AG04450 (cell line): ENCODE data around the gene OR8S1. TPM values are rescaled to one million over a fixed set of nuclear protein-coding genes. Genes with fewer than 3 reads are reported as not detected.

Source experiments
- CTCF ChIA-PET: fragments of 300-600, 350-600 bp; formaldehyde crosslinking; extraction: SDS; loops from one replicate; lab custom pipeline; 2022; ENCODE audit warnings: antibody characterized with exemption, inconsistent platforms; lab: Charles Lee
- POLR2A ChIA-PET: fragments of 350-600 bp; formaldehyde crosslinking; extraction: SDS; loops from one replicate; lab custom pipeline; 2021; ENCODE audit warnings: antibody characterized with exemption, inconsistent platforms; lab: Yijun Ruan, JAX
- DNase-seq: peaks from one replicate; pipeline ENCODE4 v3.0.0-alpha.2; 2011; ENCODE audit warnings: low read depth, low spot score
- H3K27ac ChIP-seq: one replicate; pipeline ENCODE4 v1.5.1; 2012; ENCODE audit warnings: low read depth, low read length, control low read depth
- H3K27me3 ChIP-seq: one replicate; pipeline ENCODE4 v1.6.0; 2012; ENCODE audit warnings: low read length; ENCODE audit not compliant: control insufficient read depth, insufficient read depth
- H3K4me3 ChIP-seq: 2 replicates; pipeline ENCODE4 v1.5.1; 2011; ENCODE audit warnings: mild to moderate bottlenecking, low read depth, low read length, control low read depth
- H3K9me3 ChIP-seq: 2 replicates; pipeline ENCODE4 v1.5.1; 2012; ENCODE audit warnings: low read length; ENCODE audit not compliant: control insufficient read depth, insufficient read depth
- polyA plus RNA-seq: library from polyadenylated mRNA; depleted of rRNA; stranded (reverse); fragments of >200 nt; gene quantifications from 2 replicates; pipeline ENCODE4 v1.2.3, GENCODE V29; 2011; rRNA removed
- TF ChIP-seq, protein P1 (sequence below): IDR thresholded peaks from 2 replicates; pipeline ENCODE4 v1.5.1; 2011; ENCODE audit warnings: low read depth, low read length, control low read depth, inconsistent platforms

OR8S1 gene
- polyA plus RNA-seq, 1 experiment = not detected

DNA sequence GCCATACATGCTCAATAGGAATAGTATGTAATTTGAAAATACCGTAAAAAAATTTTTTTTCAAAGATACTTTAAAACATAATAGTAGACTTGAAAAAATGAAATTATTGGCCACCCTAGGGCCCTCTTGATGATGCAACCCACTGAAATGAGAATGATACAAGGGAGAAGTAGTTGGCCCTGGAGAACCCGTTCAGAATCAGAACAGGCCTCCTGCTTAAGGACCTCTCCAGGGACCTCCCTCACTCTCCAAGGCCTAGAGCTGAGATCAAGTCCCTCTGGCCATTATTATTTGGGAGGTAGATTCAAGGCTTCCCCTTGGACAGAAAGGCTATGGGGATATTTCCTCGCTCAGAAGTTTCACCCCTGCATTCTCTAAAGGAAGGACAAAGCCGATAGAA, 32.5 kb downstream of the OR8S1 start:
- ChIA-PET POLR2A (no interaction called here), CTCF (no interaction called here)
- DNase-seq = no peak
- Histone ChIP-seq H3K4me3 (no peak overlapping the region), H3K9me3 (no peaks in the 10 kb centered on the region), H3K27ac (no peak overlapping the region), H3K27me3 (peaks cover 13% of the 10 kb centered on the region)
- TF ChIP-seq, protein P1, sequence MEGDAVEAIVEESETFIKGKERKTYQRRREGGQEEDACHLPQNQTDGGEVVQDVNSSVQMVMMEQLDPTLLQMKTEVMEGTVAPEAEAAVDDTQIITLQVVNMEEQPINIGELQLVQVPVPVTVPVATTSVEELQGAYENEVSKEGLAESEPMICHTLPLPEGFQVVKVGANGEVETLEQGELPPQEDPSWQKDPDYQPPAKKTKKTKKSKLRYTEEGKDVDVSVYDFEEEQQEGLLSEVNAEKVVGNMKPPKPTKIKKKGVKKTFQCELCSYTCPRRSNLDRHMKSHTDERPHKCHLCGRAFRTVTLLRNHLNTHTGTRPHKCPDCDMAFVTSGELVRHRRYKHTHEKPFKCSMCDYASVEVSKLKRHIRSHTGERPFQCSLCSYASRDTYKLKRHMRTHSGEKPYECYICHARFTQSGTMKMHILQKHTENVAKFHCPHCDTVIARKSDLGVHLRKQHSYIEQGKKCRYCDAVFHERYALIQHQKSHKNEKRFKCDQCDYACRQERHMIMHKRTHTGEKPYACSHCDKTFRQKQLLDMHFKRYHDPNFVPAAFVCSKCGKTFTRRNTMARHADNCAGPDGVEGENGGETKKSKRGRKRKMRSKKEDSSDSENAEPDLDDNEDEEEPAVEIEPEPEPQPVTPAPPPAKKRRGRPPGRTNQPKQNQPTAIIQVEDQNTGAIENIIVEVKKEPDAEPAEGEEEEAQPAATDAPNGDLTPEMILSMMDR = no peak

DNA sequence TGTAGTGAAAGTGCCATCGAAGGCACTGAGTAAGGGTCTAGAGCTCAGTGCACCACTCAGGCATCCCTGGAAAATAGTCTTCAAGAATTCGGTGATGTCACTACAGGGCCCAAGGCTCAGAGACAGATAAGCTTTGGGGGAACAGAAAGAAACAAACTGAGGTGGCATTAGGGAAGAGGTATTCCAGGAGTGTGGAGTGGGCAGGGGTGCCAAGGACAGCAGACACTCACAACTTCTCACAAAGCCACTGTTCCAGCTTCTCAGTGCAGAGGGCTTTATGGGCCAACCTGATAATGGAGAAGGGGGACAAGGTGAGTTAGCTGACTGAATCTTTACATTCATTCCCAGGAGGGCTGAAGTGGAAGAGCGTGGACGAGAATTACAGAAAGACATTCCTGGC, 42.3 kb downstream of the OR8S1 start:
- DNase-seq = no peak
- Histone ChIP-seq H3K27me3 (peaks cover 2% of the 10 kb centered on the region), H3K27ac (no peak overlapping the region), H3K4me3 (no peak overlapping the region), H3K9me3 (no peaks in the 10 kb centered on the region)
- POLR2A ChIA-PET = no interaction called here
- TF ChIP-seq, protein P1 = no peak
- CTCF ChIA-PET = no interaction called here

DNA sequence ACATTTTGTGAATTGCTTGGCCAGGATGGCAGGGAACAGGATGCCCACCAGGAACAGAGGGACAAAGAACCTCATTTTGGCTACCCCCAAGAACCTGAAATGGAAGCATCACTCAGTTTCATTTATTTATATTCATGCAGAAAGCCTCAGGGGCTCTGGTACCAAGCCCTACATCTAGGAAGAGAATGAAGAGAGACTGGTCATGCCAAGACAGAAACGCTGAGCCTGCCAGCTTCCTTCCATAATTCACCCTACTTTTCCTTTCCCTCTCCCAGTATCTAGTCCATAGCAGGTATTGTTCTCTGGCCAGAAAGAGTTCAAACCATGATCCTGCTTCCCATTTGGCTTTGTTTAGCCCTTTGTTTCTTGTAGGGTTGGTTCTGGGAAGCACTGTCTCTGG, 44.5 kb downstream of the OR8S1 start, which contains the start of gene LALBA:
Gene LALBA, minus strand, starts transcription at position 101 of the 400 bp plus-strand sequence. Its CDS starts 26 bp downstream, at position 75.
- Histone ChIP-seq H3K9me3 (no peaks in the 10 kb centered on the region), H3K27ac (no peak within 1 kb of the TSS), H3K4me3 (no peak within 1 kb of the TSS), H3K27me3 (peaks cover 2% of the 10 kb centered on the region)
- POLR2A ChIA-PET = no interaction called here
- TF ChIP-seq, protein P1 = no peak
- DNase-seq = no peak
- CTCF ChIA-PET = interaction anchor here (2.2 kb wide), 1 partner anchor 48 kb away, joined by 6 read pairs; no protein-coding TSS in a partner anchor

DNA sequence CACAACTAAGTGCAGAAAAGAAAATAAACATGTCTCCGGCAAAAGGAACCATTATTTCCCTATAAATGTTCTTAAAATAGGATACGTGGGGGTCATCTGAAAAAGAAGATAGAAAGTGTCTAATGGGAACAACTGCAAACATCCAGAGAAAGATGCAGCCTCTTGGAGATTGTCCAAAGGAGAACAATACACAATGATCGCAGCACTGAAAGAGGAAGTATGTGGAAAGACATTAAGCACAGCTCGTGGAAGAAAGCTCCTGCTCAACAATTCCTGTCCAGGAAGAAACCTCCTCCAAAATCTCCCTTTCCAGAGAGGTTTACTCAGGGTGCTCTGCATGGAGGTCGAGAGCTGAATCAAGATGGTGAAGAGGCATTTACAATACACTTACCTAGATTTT, 46.9 kb downstream of the OR8S1 start:
- ChIA-PET CTCF (no interaction called here), POLR2A (no interaction called here)
- no peaks in the 10 kb centered on the region for H3K27me3 ChIP-seq
- H3K9me3 ChIP-seq = no peaks in the 10 kb centered on the region
- no peak for DNase-seq
- TF ChIP-seq, protein P1 = no peak
- H3K4me3 ChIP-seq = no peak overlapping the region
- no peak overlapping the region for H3K27ac ChIP-seq

Other genes with a start within 250 kb of the OR8S1 start
- gene ZNF641, start 174.7 kb upstream of the OR8S1 start, polyA plus RNA-seq = 6.3 and 6.6 TPM in 2 replicates
- gene ANP32D, start 53.1 kb upstream of the OR8S1 start, polyA plus RNA-seq = not detected in 2 replicates
- gene C12orf54, start 43.1 kb upstream of the OR8S1 start, polyA plus RNA-seq = not detected in 2 replicates
- gene LALBA, start 44.4 kb downstream of the OR8S1 start, polyA plus RNA-seq = not detected in 2 replicates
- gene KANSL2, start 156.6 kb downstream of the OR8S1 start, polyA plus RNA-seq = 35.3 and 37.9 TPM in 2 replicates
- 23.7 and 30.8 TPM in 2 replicates for gene CCNT1, start 191.1 kb downstream of the OR8S1 start, polyA plus RNA-seq